Testis (tissue), 2 donors: ENCODE results near the gene KCNC3.

ENCODE experiments used
- POLR2A ChIP-seq: fragments of 450-650 bp; IDR thresholded peaks from one replicate; pipeline ENCODE4 v1.6.1; 2017; ENCODE audit warnings: antibody characterized with exemption, mild to moderate bottlenecking, moderate library complexity
- TF ChIP-seq, protein P1 (sequence below), 3 experiments: fragments of 450-650 bp in 2 of 3; fragments of 200-600 bp in 1 of 3; sonication (generic) in 1 of 3; IDR thresholded peaks; one replicate each; pipeline ENCODE4 v1.5.1; 2016 to 2019; ENCODE audit warnings: antibody characterized with exemption in 3 of 3, mild to moderate bottlenecking in 2 of 3, moderate library complexity in 1 of 3

DNA sequence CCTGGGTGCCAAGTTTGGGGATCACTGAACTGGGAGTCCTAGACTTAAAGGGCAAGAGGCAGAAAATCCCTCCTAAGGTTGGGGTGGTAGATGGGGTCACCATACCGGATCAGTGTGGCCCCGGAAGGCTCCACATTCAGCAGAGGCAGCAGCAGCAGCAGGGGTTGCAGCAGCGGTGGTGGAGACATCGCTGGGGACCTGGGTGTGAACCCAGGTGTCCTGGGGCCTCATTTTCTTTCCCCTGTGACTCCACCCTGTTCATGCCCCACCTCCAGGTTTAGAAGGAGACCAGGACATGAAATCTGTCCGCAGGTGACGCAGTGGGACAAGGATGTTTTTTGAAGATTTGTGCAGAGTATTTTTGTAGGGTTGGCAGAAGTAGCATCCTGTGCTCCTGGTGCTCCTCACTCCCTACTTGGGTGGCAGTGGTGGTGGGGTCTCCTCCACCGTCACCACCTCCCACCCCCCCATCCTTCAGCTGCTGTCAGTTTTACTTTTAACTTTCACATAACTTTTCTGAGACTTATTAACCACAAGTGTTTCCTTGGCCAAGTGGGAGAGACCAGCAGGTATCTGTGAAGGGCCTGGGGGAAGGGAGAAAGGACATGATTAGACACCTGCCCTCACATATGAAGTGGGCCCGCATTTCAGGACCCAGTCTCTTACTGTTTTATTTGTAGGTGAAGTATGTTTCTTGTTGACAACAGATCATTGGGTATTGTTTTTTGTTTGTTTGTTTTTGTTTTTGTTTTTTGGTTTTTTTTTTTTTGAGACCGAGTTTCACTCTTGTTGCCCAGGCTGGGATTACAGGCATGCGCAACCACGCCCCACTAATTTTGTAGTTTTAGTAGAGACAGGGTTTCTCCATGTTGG is 36.5 kb upstream of the KCNC3 start, which contains the start of gene NAPSA:
- TF ChIP-seq, protein P1, sequence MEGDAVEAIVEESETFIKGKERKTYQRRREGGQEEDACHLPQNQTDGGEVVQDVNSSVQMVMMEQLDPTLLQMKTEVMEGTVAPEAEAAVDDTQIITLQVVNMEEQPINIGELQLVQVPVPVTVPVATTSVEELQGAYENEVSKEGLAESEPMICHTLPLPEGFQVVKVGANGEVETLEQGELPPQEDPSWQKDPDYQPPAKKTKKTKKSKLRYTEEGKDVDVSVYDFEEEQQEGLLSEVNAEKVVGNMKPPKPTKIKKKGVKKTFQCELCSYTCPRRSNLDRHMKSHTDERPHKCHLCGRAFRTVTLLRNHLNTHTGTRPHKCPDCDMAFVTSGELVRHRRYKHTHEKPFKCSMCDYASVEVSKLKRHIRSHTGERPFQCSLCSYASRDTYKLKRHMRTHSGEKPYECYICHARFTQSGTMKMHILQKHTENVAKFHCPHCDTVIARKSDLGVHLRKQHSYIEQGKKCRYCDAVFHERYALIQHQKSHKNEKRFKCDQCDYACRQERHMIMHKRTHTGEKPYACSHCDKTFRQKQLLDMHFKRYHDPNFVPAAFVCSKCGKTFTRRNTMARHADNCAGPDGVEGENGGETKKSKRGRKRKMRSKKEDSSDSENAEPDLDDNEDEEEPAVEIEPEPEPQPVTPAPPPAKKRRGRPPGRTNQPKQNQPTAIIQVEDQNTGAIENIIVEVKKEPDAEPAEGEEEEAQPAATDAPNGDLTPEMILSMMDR (IDR thresholded peaks at IDR 0.05): no peak
- no peak for TF ChIP-seq POLR2A
